Suprapubic skin (tissue), 3 donors: Measurements from ENCODE around the gene WSCD1.

Source experiments
- POLR2AphosphoS5 ChIP-seq, 3 donors: sonication (generic); formaldehyde crosslinking; IDR thresholded peaks; one replicate each; pipeline ENCODE4 v1.6.1; 2017; ENCODE audit warnings: antibody characterized with exemption in 3 of 3
- TF ChIP-seq, protein P1 (sequence below), 2 donors: fragments of 200-600 bp in 1 of 2; fragments of 450-650 bp in 1 of 2; sonication (generic) in 1 of 2; IDR thresholded peaks; one replicate each; pipeline ENCODE4 v1.5.1; 2016 to 2019; ENCODE audit warnings: antibody characterized with exemption in 2 of 2, mild to moderate bottlenecking in 1 of 2, moderate library complexity in 1 of 2

DNA sequence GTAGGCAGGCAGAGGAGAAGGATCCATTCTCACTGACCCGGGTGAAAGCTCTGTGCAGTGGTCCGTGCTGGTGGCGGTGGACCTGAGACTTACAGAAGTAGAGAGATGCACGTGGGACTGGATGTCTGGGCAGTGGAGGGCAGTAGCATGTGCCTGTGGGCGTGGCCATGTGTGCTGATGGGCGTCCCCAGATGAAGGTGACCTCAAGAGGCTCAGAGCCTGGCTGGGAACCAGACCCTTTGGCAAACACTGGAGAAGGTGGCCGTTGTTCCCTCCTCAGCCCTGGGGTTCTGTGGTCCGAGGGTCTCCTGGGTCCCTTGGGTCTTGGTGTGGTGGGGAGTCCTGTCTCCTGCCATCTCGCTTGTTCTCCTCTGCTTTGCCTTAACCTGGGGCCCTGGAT, 15.6 kb downstream of the WSCD1 start:
- no peak for TF ChIP-seq POLR2AphosphoS5 (IDR thresholded peaks at IDR 0.05)
- TF ChIP-seq, protein P1, sequence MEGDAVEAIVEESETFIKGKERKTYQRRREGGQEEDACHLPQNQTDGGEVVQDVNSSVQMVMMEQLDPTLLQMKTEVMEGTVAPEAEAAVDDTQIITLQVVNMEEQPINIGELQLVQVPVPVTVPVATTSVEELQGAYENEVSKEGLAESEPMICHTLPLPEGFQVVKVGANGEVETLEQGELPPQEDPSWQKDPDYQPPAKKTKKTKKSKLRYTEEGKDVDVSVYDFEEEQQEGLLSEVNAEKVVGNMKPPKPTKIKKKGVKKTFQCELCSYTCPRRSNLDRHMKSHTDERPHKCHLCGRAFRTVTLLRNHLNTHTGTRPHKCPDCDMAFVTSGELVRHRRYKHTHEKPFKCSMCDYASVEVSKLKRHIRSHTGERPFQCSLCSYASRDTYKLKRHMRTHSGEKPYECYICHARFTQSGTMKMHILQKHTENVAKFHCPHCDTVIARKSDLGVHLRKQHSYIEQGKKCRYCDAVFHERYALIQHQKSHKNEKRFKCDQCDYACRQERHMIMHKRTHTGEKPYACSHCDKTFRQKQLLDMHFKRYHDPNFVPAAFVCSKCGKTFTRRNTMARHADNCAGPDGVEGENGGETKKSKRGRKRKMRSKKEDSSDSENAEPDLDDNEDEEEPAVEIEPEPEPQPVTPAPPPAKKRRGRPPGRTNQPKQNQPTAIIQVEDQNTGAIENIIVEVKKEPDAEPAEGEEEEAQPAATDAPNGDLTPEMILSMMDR (IDR thresholded peaks at IDR 0.05), result no peak
